GM19372 (cell line): ENCODE measurements around the gene ME2.
A peak's percentile ranks its signal among the peaks of the same experiment; 100 is the strongest.
"Not testable (repeated sequence)": the region's sequence is repeated elsewhere in the genome, so short reads cannot be mapped to it uniquely, and the experiment has no call there.

Experiments used
- ATAC-seq: cut with Tn5 transposase; IDR thresholded peaks from one replicate; pipeline ENCODE4 v1.9.1; 2021; ENCODE audit warnings: mild to moderate bottlenecking, low read depth, moderate library complexity; ENCODE audit not compliant: unreplicated experiment

The ME2 gene

DNA sequence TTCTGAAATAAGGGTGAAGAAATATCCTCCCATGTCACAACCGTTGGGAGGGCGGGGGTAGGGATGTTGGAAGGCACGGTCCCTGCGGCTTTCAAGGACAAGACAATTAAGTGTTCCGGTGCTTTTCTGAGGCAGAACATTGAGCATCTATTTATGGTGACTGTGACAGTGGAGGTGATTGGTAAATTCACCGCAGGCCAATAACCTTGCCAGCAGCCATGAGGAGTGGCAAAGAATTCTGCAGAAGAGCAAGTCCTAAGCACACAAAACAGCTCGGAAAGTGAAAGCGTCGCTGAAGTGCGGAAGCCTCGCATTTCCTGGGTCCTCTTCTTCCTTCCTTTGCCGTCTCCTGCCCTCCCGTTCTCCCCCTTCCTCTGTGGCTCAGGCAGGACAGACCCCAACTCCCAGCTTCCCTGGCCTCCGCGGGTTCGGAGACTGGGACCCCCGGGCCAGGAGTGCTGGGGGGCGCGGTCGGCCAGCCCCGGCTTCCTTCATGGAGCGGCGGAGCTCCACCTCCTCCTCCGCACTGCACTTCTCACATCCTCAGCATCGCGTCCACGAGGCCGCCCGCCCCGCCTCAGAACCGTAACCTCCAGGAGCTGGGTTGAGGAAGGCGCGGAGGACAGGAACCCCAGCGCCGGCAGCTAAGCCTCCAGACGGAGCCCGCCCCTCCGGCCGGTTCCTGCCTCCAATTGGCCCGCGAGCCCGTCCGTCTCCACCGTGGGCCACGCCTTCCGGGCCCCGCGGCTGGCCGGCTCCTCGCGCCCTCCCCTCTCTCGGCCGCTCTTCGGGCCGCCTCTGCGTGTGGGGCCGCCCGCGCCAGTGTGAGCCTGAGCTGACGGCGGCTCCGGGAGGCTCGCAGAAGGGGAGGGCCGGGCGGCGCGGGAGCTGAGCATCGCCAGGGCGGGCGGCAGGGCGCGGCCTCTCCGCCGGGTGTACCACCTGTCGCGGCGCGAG is at the start of gene ME2:
Gene ME2 (plus strand): TSS at position 774 of the 957 bp plus-strand sequence. CDS start 16,703 bp downstream, outside the sequence.
- ATAC-seq, result peak; percentile 87

DNA sequence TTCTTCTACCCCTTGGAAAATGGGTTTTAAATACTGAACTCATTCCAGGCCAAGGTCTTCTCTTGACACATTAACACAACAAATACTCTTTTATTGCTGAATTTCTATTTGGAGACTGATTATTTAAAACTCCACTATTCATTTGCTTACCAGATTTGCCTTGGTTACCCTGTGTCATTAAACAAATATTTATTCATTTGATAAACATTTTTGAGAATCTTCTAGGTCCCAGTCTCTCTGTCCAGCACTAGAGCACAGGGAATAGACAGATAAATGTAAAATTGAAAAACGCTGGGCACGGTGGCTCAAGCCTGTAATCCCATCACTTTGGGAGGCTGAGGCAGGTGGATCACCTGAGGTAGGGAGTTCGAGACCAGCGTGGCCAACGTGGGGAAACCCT is 49.3 kb upstream of the ME2 start:
- ATAC-seq, result no peak

DNA sequence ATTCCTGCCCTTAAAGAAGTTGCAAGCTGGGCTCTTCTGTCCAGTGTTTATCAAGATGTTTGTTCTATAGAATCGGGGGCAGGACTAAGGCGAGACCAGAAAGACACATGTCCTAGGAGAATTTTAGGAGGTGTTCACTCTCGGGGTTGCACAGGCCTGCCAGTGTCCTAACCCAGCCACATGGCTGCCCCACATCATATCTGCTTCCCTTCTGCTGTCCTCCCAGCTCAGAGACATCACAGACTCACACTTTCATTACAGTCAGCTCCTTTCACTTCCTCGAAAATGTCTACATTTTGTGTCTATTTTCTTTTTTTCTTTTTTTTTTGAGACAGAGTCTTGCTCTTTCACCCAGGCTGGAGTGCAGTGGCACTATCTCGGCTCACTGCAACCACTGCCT is 48.4 kb upstream of the ME2 start:
- peak; percentile 64 for ATAC-seq

DNA sequence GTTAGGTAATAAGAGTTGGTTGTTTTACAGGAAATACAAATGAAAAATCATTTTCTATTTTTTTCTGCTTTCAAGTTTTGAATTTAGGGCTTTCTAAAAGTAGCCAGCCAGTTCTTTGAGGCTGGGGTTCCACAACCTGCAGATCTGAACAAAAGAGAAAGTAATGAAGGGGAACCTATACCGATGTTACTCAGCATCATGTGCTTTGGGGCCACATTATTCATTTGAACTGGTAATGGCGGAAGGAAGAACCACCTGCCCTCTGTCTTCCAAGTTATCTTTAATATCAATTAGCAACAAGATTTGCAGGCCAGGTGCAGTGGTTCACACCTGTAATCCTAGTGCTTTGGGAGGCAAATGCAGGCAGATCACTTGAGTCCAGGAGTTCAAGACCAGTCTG is 46.2 kb upstream of the ME2 start:
- peak; percentile 62 for ATAC-seq

- not testable (repeated sequence) for ATAC-seq
Observed at GRCh38 chr18:50833496-50833895, 45.4 kb upstream of the ME2 start.

- ATAC-seq, result no peak
Observed at GRCh38 chr18:50836521-50836957, 42.4 kb upstream of the ME2 start.

- ATAC-seq, result no peak
Observed at GRCh38 chr18:50839341-50839740, 39.6 kb upstream of the ME2 start.

DNA sequence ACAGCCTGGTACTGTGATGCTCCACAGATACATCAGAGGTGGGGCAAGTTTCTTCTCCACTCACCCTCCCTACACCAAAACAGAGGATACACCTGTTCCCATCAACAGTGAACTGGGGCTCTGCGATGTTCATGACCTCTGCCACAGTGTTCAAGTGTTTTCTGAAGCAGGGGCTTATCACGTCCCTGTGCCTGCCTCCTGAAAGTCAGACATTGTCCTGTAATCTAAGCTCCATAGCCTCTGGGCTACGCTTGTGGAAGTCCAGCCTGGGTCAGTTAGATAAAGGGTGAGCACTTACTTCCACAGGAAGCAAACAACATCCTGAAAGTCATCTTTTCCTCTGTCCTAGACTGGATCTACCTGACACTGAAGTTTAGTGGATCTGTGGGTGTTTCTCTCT is 38.9 kb upstream of the ME2 start:
- no peak for ATAC-seq

DNA sequence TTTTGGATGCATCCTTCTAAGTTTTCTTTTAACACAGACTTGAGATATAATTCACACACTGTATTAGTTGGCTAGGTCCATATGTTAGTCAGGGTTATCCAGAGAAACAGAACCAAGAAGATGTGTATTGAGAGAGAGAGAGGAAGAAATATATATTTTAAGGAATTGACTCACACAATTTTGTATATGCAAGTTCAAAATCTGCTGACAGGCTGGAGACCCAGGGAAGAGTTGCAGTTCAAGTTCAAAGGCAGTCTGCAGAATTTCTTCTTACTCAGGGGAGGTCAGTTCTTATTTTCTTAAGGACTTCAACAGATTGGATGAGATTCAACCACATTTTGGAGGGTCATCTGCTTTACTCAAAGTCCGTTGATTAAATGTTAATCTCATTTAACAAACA is 36.1 kb upstream of the ME2 start:
- ATAC-seq, result no peak

DNA sequence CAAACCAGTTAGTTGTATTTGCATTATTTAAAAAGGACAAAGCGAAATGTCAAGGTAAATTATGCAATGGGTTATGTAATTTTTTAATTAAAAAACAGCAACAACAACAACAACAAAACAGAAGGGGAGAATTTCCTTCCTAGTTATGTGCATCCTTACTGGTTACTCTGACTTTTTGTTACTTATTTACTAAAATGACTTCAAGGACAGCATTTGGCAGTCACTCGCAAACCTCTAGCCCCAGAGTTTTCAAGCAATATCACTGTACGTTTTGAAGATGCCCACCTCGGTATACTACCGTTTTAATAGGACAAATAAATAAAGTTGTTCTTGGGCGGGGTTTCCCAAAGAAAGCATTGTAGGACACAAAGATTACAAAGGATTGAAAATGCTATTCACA is 34.4 kb upstream of the ME2 start:
- ATAC-seq, result no peak

DNA sequence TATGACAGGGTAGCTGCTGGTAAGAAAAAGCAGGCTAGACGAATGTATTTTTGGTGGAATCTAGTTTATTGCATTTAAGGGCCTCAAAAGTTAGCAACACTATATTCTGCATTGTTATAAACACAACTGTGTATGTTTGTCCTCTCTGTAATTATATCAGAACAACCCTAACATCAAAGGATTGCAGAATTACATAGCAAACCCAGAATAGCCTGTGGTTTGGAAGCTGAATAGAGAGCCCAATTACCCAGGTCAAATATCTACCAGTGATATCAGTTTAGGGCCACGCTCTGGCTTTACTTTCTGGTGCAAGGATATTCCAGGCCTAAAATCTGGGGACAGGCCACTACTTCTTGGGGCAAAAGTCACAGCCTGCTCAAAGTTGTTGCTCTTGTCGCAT is 34.0 kb upstream of the ME2 start:
- no peak for ATAC-seq

DNA sequence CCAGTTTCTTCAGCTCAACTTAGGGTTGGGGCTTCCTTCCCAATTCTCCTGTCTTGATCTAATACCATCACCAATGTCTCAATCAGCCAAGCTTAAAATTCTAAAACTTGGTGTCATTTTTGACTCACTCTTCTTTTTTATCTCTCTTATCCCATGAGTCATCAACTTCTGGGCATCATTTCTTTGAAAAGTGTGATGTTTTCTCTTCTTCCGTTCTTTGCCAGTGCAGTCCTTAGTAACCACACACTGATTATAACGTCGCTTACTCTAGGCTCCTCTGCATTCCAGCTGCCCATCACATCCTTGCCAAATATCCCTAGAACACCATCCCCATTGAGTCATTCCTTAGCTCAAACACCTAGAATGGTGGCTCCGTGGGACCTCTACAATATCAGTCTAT is 31.7 kb upstream of the ME2 start:
- no peak for ATAC-seq

DNA sequence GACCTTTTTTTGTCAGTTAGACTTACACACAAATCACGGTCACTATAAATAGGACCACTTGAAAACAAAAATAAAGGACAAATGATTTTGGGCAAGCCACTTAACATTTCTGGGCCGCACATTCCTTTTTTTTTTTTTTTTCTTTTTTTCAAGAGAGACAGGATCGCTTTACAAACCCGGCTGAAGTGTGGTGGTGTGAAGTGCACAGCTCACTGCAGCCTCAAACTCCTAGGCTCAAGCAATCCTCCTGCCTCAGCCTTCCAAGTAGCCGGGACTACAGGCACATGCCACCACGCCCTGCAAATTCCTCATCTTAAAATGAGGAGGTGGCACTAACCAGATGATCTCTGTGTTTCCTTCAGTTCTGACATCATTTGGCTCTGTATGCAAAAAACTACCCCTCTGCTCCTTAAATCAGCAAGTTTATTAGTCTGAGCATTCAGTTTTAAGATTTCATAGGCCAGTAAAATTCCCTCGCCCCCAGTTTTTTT is 30.8 kb upstream of the ME2 start:
- ATAC-seq, result no peak

GRCh38 chr18:50848991-50849390 is 29.9 kb upstream of the ME2 start:
- ATAC-seq, result no peak

DNA sequence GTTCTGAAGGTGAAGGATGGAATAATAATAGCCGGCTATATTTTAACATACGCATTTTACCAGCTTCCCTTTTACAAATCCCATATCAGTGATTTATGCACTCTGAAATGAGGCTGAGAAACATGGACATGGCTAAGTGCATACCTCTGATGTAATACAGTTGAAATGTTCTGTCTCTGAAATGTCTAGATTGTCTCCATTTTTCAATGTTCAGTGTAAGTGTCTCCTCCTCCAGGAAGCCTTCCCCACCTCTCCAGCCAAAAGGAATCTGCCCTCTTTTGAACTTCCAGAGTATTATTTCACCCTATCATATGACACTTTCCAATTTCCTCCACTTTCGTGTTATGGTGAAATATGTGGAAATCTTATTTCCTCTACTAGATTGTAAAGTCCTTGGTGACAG is 29.5 kb upstream of the ME2 start:
- no peak for ATAC-seq

GRCh38 chr18:50850307-50851065 is 28.4 kb upstream of the ME2 start:
- ATAC-seq, result no peak

DNA sequence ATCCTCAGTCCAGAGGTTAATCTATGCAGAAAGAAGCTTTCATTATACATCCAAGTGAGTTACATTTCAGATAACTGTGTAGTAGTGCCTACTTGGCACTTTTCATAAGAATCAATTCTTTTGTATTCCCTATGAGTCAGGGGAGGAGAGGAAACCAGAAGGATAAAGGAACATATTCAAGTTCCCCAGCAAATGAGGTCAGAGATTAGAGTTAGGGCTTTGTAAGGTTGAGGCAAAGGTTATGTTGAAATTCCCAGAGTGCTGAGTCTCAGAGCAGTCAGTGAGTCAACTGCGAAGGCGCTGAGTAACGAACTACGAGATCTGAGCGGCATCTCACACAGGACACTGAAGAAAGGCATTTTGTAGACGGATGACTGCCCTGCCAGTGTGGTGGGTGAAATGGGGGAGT is 25.1 kb upstream of the ME2 start:
- ATAC-seq, result no peak

GRCh38 chr18:50855976-50856757 is 22.8 kb upstream of the ME2 start:
- ATAC-seq, result no peak

DNA sequence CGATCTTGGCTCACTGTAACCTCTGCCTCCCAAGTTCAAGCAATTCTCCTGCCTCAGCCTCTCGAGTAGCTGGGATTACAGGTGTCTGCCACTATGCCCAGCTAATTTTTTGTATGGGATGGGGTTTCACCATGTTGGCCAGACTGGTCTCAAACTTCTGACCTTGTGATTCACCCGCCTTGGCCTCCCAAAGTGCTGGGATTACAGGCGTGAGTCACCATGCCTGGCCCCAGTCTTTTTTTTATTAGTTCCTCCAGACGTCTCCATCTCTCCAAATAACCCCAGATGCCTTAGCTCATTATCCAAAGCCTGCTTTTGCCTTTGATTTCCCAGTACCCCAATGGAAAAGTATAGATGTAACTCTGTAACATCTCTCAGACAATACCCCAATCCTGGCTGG is 21.8 kb upstream of the ME2 start:
- ATAC-seq, result not testable (repeated sequence)

- no peak for ATAC-seq
Observed at GRCh38 chr18:50857694-50858093, 21.2 kb upstream of the ME2 start.
